Spleen (tissue), 11 donors: ENCODE data around the gene CCDC7. TPM values are rescaled to one million over a fixed set of nuclear protein-coding genes. Genes with fewer than 3 reads are reported as not detected.

Source experiments
- DNase-seq: peaks from one replicate; pipeline ENCODE4 v3.0.0-alpha.2; 2020
- H3K27ac ChIP-seq, 8 donors: fragments of 200-600 bp; sonication (generic) in 7 of 8; 1 replicate in 4 of 8; 2 replicates in 4 of 8; pipeline versions ENCODE4 v1.5.0 to v1.8.0; 2016 to 2021; ENCODE audit warnings: inconsistent platforms in 4 of 8, mild to moderate bottlenecking in 4 of 8, moderate library complexity in 1 of 8
- H3K27me3 ChIP-seq, 7 donors: fragments of 200-600 bp; sonication (generic) in 6 of 7; replicated peaks in 1 of 7; 1 replicate in 4 of 7; 2 replicates in 3 of 7; pipeline versions ENCODE4 v1.5.0 to v1.8.0; 2016 to 2021; ENCODE audit warnings: inconsistent platforms in 3 of 7, mild to moderate bottlenecking in 1 of 7
- H3K36me3 ChIP-seq, 6 donors: fragments of 200-600 bp; sonication (generic) in 5 of 6; 1 replicate in 4 of 6; 2 replicates in 2 of 6; pipeline versions ENCODE4 v1.5.0 to v1.8.0; 2016 to 2021; ENCODE audit warnings: inconsistent platforms in 2 of 6
- H3K4me1 ChIP-seq, 6 donors: fragments of 200-600 bp; sonication (generic) in 5 of 6; 1 replicate in 3 of 6; 2 replicates in 3 of 6; pipeline versions ENCODE4 v1.5.0 to v1.8.0; 2016 to 2021; ENCODE audit warnings: inconsistent platforms in 3 of 6
- H3K4me3 ChIP-seq, 8 donors: fragments of 200-600 bp; sonication (generic) in 7 of 8; 1 replicate in 4 of 8; 2 replicates in 4 of 8; pipeline versions ENCODE4 v1.5.0 to v1.8.0; 2016 to 2021; ENCODE audit warnings: inconsistent platforms in 4 of 8, mild to moderate bottlenecking in 4 of 8, moderate library complexity in 2 of 8
- H3K9me3 ChIP-seq, 8 donors: fragments of 200-600 bp; sonication (generic) in 7 of 8; 1 replicate in 4 of 8; 2 replicates in 4 of 8; pipeline versions ENCODE4 v1.5.0 to v1.8.0; 2016 to 2021; ENCODE audit warnings: inconsistent platforms in 4 of 8
- CTCF ChIP-seq, 11 experiments: fragments of 200-600 bp in 7 of 11; fragments of 450-650 bp in 4 of 11; sonication (generic) in 4 of 11; IDR thresholded peaks in 8 of 11; conservative IDR thresholded peaks in 3 of 11; 1 replicate in 7 of 11; 2 replicates in 4 of 11; pipeline versions ENCODE4 v1.4.0 to v1.8.0; 2016 to 2021; ENCODE audit warnings: antibody characterized with exemption in 11 of 11, inconsistent platforms in 4 of 11, mild to moderate bottlenecking in 1 of 11
- POLR2A ChIP-seq, 3 donors: fragments of 450-650 bp; IDR thresholded peaks; one replicate each; pipeline ENCODE4 v1.5.1; 2017; ENCODE audit warnings: antibody characterized with exemption in 3 of 3, mild to moderate bottlenecking in 1 of 3
- POLR2AphosphoS5 ChIP-seq, 3 donors: sonication (generic); formaldehyde crosslinking; IDR thresholded peaks; one replicate each; pipeline ENCODE4 v1.5.1; 2017; ENCODE audit warnings: antibody characterized with exemption in 3 of 3
- WGBS, 5 donors: extraction: QIAGEN DNeasy Blood & Tissue Kit in 3 of 5; methylation state at CpG; one replicate each; pipeline versions ENCODE4 v1.1.5 to v1.1.7; 2013 to 2018; 5-methylcytosine and 5-hydroxymethylcytosine counted together
- intact Hi-C: fragments of 100-400 bp; cut with DNase I; formaldehyde crosslinking; loops from one replicate; pipeline ENCODE4 v1.15.0; 2023; ENCODE audit warnings: low total_unique reads
- polyA plus RNA-seq, 3 donors: library from polyadenylated mRNA; stranded (reverse); fragments of 200-250 nt; gene quantifications; one replicate each; pipeline ENCODE4 v1.2.1, GENCODE V29; 2013
- total RNA-seq, 7 donors: library from RNA; depleted of rRNA in 3 of 7; stranded (reverse); fragments of >200 nt in 3 of 7; fragmentation: NEBNext Ultra II Directional in 4 of 7; extraction: Animal tissue kit (Norgen Biotek cat#: 25700) in 4 of 7; gene quantifications; one replicate each; pipeline versions ENCODE4 v1.1.0 to v1.2.1, GENCODE V29; 2016 to 2021
- donor health status: healthy with polysubstance abuse.
- donor health status: DM: no; HTN: no; CAD: no; lungs with moderate emphysema.
- donor health status: DM: no; HTN: no; CAD: no.
- donor health status: Bipolar disorder and iron deficiency.
- donor health status: healthy.
- donor health status: DM: no; HTN: no; CAD: no.
- donor health status: DM: yes; HTN: yes; CAD: no.

The CCDC7 gene
- total and polyA plus RNA-seq, 10 donors = 0.70 to 32.6 (median 22.9) TPM

- 88 to 100% (median 96%) methylated on average over 2 of the region's 2 CpGs; no CpG with 5 or more reads in 1 of the 5 donors for WGBS, 5 donors
- H3K9me3 ChIP-seq = peaks cover 0 to 29% (median 16%) of the 10 kb centered on the region in 8 donors
- H3K4me3 ChIP-seq = no peak overlapping the region
- peaks cover 0 to 10% (median 0%) of the 10 kb centered on the region in 6 donors for H3K36me3 ChIP-seq
- TF ChIP-seq POLR2A (IDR thresholded peaks at IDR 0.05) (no peak), CTCF (IDR thresholded peaks at IDR 0.05 in 8 of 11, conservative IDR thresholded peaks at IDR 0.05 in 3 of 11) (no peak), POLR2AphosphoS5 (IDR thresholded peaks at IDR 0.05) (no peak)
- no peaks in the 10 kb centered on the region for H3K4me1 ChIP-seq
- DNase-seq = no peak
- intact Hi-C loops = no loop called here
- H3K27ac ChIP-seq = no peak overlapping the region
- H3K27me3 ChIP-seq = no peaks in the 10 kb centered on the region
Measured at GRCh38 chr10:32684291-32684690, 238.4 kb downstream of the CCDC7 start.

- no peaks in the 10 kb centered on the region for H3K4me1 ChIP-seq
- peaks cover 0 to 10% (median 0%) of the 10 kb centered on the region in 6 donors for H3K36me3 ChIP-seq
- no peak overlapping the region for H3K27ac ChIP-seq
- TF ChIP-seq CTCF (IDR thresholded peaks at IDR 0.05 in 8 of 11, conservative IDR thresholded peaks at IDR 0.05 in 3 of 11) (no peak), POLR2A (IDR thresholded peaks at IDR 0.05) (no peak), POLR2AphosphoS5 (IDR thresholded peaks at IDR 0.05) (no peak)
- intact Hi-C loops = no loop called here
- no peaks in the 10 kb centered on the region for H3K27me3 ChIP-seq
- H3K9me3 ChIP-seq = peaks cover 0 to 21% (median 8%) of the 10 kb centered on the region in 8 donors
- H3K4me3 ChIP-seq = no peak overlapping the region
- DNase-seq = no peak
Measured at GRCh38 chr10:32687116-32687515, 241.2 kb downstream of the CCDC7 start.

- no peaks in the 10 kb centered on the region for H3K27me3 ChIP-seq
- DNase-seq = no peak
- no peaks in the 10 kb centered on the region for H3K4me1 ChIP-seq
- WGBS, 5 donors = 71 to 91% (median 75%) methylated on average over 2 of the region's 2 CpGs
- peaks cover 0 to 17% (median 4%) of the 10 kb centered on the region in 8 donors for H3K9me3 ChIP-seq
- H3K36me3 ChIP-seq = peaks cover 0 to 10% (median 0%) of the 10 kb centered on the region in 6 donors
- TF ChIP-seq POLR2AphosphoS5 (IDR thresholded peaks at IDR 0.05) = no peak
- H3K4me3 ChIP-seq = no peak overlapping the region
- intact Hi-C loops = no loop called here
- H3K27ac ChIP-seq = no peak overlapping the region
Measured at GRCh38 chr10:32687546-32687945, 241.6 kb downstream of the CCDC7 start.

GRCh38 chr10:32692174-32692573, 246.2 kb downstream of the CCDC7 start:
- Histone ChIP-seq H3K27me3 (no peaks in the 10 kb centered on the region), H3K4me1 (no peaks in the 10 kb centered on the region), H3K9me3 (peaks cover 0 to 18% (median 12%) of the 10 kb centered on the region in 8 donors), H3K4me3 (no peak overlapping the region), H3K27ac (no peak overlapping the region), H3K36me3 (peaks cover 0 to 14% (median 0%) of the 10 kb centered on the region in 6 donors)
- 63 to 100% (median 91%) methylated on average over 1 of the region's 1 CpG for WGBS, 5 donors
- intact Hi-C loops = no loop called here
- no peak for DNase-seq
- no peak for TF ChIP-seq CTCF (IDR thresholded peaks at IDR 0.05 in 8 of 11, conservative IDR thresholded peaks at IDR 0.05 in 3 of 11)
- no peak for TF ChIP-seq POLR2AphosphoS5 (IDR thresholded peaks at IDR 0.05)
- no peak for TF ChIP-seq POLR2A (IDR thresholded peaks at IDR 0.05)
